Stimulated activated CD8-positive, alpha-beta memory T cell treated with anti-CD3 and anti-CD28 coated beads, Interleukin-12 subunit alpha, Interleukin-12 subunit beta, amount 100 ng/mL, for 1 hour (primary cell): ENCODE data around the gene CFAP73.
"Not testable (repeated sequence)": the region's sequence is repeated elsewhere in the genome, so short reads cannot be mapped to it uniquely, and the experiment has no call there.

ENCODE experiments used
- DNase-seq: peaks from one replicate; pipeline ENCODE4 v3.0.0-alpha.2; 2020; ENCODE audit warnings: low read depth

Gene CFAP73

DNA sequence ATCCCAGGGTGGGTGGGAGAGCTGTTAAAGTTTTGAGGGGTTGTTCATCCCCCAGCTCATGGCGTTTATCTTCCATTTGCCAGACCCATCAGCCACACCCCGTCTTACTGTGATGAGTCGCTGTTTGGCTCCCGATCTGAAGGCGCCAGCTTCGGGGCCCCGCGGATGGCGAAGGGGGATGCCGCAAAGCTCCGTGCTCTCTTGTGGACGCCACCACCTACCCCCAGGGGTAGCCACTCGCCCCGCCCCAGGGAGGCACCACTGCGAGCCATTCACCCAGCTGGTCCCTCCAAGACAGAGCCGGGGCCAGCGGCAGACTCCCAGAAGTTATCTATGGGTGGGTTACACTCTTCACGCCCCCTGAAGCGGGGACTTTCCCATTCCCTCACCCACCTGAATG is 41.7 kb downstream of the CFAP73 start:
- DNase-seq = no peak

GRCh38 chr12:113194971-113195391 is 45.5 kb downstream of the CFAP73 start:
- no peak for DNase-seq

GRCh38 chr12:113195598-113195997 is 46.1 kb downstream of the CFAP73 start:
- DNase-seq = no peak

GRCh38 chr12:113196582-113196981 is 47.1 kb downstream of the CFAP73 start:
- no peak for DNase-seq

DNA sequence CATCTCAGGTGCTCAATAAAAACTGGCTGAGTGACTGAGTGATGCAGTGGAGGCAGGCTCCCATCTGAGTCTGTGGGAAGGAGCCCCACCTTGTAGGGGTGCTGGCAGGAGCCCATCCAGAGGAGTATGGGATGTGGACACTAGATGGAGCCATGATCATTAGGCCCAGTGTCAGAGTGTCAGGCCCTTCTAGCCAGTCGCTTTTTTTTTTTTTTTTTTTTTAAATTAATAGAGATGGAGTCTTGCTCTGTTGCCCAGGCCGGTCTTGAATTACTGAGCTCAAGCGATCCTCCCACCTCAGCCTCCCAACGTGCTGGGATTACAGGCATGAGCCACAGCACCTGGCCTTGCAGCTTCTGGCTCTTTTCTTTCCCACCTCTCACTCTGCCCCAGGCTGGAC is 47.5 kb downstream of the CFAP73 start:
- peak; percentile 32 for DNase-seq

GRCh38 chr12:113197518-113198077 is 48.1 kb downstream of the CFAP73 start:
- no peak for DNase-seq

GRCh38 chr12:113198296-113198695 is 48.8 kb downstream of the CFAP73 start:
- DNase-seq = no peak

DNA sequence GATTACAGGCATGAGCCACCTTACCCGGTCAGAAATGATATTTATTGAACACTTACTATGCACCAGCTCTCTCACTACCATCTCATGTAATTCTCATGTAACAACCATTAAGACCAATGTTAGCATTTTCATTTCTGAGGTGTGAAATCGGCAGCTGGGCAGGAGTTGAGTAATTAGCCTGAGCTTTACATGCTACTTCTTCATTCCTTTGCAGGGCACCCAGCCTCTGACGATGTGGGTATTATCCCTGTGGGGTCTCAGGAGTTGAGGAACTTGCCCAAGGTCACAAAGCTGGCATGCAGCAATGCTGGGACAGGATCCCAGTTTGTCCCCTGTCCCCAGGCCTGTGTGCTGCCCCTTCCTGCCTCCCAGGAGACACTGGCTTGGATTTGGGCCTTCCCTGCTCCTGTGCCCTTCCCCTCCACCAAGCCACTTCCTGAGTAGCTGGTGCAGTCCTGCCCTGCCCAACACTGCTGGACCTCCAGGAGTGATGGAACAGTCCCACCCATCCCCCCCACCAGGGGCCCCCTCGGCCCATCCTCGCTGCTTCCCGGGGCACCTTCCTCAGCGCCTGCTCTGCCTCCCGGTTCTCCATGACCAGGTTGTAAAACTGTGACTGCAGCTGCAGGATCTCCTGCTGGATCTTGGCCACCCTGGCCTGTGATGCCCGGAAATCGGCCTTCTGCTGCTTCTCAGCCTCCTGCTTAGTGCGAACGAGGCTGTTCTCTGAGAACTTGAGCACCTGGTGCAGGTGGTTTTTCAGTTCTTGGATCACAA is 50.7 kb downstream of the CFAP73 start:
- DNase-seq = no peak

DNA sequence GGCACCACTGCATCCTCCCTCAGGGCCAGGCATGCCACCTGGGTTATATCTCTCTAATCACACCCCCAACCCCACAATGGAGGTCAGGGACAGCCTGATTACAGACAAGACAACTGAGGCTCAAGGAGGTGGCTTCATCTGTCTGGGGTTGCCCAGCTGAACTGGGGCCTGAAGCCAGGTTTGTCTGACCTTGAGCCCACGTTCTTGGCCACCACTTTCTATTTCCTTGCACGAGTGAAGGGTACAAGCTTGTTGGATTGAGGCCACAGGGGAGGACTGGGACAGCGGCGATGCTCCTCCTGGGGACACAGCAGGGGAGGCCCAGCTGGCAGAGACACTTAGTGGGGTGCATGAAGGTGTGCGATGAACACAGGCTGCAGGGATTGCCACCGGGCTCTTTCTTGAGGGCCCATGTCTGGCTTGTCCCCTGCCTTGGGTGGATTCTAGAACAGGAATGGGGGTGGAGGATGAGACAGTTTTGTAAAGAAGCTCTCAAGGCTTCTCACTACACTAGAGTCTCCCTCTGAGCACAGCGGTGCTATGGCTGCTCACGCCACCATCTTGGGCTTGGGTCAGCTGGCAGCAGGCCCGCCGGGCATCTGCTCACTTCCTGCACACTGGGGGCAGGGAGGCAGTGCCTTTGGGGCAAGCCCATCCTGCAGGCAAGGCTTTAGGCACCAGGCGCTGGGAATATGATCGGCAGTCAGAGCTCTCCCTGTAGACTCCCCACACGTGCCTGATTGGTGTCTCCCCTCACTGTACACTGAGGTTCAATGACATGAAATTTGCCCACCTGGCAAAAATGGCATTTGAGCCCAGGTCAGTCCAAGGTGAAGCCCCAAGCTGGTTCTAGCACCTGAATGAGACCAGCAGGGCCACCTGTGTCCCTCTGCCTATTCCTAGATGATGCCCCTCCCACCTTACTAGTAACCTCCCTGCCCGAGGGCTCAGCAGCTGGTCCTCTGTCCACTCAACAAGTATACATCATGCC is 52.0 kb downstream of the CFAP73 start:
- DNase-seq = no peak

DNA sequence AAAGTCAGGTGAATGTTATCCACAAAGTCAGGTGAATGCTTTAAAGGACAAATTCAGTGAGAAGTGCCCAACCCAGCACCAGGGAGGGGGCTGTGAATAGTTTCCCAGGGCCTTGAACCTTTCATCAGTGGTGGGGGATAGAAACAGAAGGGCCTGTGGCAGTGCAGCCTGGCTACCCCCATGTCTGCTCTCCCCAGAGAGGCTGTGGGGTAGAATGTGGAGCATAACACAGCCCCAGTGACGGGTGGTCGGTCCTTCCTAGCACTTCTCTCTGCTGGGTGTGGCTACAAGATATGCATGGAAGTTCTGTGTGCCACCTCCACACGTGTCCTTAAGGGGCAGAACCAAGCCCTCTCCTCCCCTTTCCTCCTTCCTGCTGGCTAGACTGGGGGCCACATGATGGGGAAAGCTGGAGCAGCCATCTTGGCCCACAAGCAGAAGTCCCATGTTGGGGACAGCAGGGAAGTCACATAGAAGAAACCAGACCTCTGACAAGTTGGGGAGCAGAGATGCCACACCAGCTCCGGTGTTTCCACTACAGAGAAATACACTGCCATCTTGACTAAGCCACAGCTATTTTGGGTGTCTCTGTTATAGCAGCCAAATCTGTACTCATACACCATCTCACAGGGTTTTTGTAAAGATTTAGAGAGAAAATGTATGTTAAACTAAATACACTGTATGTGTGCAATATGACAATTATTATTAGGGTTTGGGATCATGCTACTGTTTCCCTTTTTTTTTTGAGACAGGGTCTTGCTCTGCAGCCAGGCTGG is 53.0 kb downstream of the CFAP73 start:
- no peak for DNase-seq

DNA sequence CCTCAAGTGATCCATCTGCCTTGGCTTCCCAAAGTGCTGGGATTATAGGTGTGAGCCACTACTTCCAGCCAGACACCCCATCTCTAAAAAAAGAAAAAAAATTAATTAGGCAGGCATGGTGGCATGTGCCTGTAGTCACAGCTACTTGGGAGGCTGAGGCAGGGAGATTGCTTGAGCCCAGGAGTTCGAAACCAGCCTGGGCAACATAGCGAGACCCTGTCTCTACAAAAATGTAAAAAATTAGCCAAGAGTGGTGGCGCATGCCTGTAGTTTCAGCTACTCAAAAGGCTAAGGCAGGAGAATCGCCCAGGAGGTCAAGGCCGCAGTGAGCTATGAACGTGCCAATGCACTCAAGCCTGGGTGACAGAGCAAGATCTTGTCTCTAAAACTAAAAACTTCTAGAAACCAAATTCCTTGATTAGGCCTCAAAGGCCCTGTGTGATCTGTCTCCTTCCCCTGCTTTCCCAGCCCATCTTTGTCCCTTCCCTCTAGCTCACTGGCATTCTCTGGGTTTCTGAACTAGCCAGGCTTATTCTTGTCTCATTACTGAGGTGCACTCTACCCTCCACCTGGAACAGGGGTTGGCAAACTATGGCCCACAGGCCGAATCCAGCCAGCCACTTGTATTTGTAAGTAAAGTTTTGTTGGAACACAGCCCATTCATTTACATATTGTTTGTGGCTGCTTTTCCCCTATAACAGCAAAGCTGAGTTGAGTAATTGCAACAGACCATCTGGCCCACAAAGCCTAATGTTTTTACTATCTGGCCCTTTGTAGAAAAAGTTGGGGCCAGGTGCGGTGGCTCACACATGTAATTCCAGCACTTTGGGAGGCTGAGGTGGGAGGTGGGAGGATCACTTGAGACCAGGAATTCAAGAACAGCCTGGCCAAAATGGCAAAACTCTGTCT is 54.6 kb downstream of the CFAP73 start:
- DNase-seq = no peak

DNA sequence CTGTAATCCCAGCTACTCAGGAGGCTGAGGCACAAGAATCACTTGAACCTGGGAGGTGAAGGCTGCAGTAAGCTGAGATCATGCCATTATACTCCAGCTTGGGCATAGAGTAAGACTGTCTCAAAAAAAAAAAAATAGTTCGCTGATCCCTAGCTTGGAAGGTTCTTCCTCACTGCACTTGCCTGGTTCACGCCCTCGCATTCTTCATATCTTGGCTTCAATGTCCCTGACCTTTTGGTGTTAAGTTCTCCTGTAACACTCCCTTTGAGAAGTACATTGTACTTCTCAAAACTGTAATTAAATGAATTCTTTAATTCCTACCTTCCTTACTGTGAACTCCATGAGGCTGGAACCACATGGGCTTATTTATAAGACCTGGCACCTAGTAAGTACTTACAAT is 55.3 kb downstream of the CFAP73 start:
- DNase-seq = no peak

DNA sequence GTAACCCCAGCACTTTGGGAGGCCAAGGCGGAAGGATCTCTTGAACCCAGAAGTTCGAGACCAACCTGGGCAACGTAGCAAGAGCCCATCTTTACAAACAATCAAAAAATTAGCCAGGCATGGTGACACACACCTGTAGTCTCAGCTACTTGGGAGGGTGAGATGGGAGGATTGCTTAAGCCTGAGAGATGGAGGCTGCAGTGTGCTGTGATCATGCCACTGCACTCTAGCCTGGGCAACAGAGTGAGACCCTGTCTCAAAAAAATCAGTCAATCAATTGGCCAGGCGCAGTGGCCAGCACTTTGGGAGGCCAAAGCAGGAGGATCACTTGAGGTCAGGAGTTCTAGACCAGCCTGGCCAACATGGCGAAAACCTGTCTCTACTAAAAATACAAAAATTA is 57.3 kb downstream of the CFAP73 start:
- DNase-seq = not testable (repeated sequence)

GRCh38 chr12:113207613-113208040 is 58.1 kb downstream of the CFAP73 start:
- no peak for DNase-seq

- no peak for DNase-seq
Observed at GRCh38 chr12:113208041-113208934, 58.8 kb downstream of the CFAP73 start.
